GM18505 (cell line): ENCODE results near the gene KCNQ5.

Experiments
- ATAC-seq: cut with Tn5 transposase; IDR thresholded peaks from one replicate; pipeline ENCODE4 v1.9.1; 2021; ENCODE audit not compliant: unreplicated experiment
- POLR2A ChIP-seq: IDR thresholded peaks from 4 replicates; pipeline ENCODE4 v1.6.1; 2011; ENCODE audit warnings: borderline replicate concordance; ENCODE audit not compliant: insufficient read depth, insufficient read length; ENCODE audit errors: extremely low read depth

KCNQ5 gene

DNA sequence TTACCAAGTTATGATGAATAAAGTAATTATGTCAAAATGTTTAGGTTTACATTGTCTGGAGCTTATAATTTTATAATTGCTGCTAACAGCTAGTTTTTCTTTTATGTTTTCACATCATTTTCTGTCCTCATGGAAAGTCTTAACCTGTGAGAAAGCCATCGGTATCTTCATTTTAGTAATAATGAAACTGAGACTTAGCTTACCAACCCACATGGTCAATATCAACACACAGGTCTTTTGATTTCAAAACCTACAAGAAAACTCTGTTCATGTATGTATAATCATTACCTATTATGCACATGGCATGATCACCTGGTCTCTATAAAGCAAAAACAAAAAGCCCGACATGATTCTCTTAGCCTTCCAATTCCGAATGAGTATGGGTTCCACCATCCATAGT lies 61.9 kb downstream of the KCNQ5 start:
- TF ChIP-seq POLR2A = no peak
- ATAC-seq = peak; percentile 91

- peak; percentile 95 for ATAC-seq
- TF ChIP-seq POLR2A = no peak
Measured at GRCh38 chr6:72689107-72689954, 67.5 kb downstream of the KCNQ5 start.

DNA sequence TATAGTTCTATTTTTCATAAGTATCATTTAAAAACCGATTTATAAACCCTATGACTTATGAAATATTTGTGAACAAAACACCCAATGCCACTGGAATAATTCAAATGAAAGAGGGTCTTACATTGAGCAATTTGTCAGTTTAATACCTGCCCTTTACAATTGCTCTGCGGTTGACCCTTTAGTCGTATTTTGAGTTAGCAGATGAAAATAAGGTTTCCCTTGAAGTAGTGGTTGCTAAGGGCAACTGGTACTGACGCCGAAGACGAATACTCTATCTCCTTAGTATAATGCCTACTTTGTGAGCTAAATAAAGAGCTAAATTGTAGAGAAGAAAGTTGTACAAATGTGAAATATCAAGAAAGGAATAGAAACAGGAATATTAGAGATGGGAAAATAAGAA lies 69.4 kb downstream of the KCNQ5 start:
- no peak for ATAC-seq
- no peak for TF ChIP-seq POLR2A

DNA sequence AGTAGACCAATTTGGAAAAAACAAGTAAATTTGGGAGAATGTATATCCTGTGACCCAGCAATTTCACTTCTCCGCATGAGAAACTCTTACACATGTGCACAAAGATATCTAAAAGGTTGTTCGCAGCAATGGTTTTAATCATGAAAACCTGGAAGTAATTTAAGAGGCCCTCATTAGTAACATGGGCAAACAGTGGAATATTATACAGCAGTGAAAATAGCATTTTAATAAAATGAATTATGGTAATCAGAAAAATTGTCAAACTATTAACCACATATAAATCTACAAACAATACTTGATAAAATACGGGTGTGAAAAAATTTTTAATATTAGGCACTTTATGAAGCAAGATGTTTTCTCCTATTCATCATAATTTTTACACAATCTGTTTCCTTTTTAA lies 74.2 kb downstream of the KCNQ5 start:
- no peak for ATAC-seq

DNA sequence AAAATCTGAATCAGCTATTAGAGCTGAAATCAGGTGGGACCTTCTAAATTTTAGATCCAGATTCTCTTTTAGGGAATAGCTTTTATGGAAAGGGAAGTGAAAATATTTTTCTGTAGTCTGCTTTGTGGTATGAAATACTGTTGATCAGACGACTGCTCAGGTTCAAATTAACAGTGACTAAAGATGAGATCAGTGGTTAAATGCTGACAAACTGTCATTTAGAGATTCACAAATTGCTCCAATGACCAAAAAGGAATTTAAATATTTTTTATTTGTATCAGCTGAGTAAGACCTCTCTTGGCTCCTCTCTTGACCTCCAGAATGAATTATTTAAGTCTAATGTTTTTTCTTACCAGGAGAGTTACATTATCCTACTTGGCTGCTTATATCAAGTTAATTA lies 77.3 kb downstream of the KCNQ5 start:
- TF ChIP-seq POLR2A = no peak
- ATAC-seq = no peak

More for the DNA sequence above, 74.2 kb downstream of the KCNQ5 start:
- TF ChIP-seq POLR2A = no peak

GRCh38 chr6:72702421-72702820 lies 80.6 kb downstream of the KCNQ5 start:
- no peak for ATAC-seq
- TF ChIP-seq POLR2A = no peak

DNA sequence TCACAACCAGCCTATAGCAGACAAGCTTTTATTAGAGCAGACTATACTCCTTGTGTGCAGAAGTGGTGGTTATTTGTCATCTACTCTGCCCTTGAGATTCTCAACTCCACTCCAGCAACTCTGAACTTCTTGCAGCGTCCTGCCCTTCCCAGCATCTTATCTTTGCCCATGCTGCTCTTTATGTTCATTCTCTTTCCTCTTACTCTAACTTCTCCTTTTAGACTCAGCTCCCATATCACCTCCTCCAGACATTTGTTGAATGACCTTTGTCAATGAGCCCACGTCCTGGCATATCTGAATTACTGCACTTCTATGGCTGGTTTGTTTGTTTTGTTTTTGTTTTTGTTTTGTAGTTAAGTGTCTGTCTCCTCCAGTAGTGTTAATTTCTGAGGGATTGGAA lies 81.2 kb downstream of the KCNQ5 start:
- ATAC-seq = no peak
- TF ChIP-seq POLR2A = no peak

DNA sequence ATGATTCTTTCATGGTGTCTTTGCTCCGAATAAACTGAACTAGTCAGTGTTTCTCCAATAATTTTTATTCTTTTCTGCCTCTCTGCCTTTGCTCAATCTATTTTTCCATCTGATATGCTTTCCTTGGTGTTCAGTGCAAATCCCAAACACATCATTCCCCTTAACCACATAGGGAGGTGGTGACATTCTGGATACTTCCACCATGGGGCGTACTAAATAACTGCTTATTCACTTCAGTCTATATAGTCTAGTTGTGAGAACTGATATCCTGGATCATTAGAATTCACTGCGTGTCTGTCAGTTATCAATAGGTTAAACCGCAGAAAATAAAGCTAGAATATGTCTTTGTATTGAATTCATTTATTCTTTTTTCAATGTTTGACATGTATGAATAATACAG lies 83.1 kb downstream of the KCNQ5 start:
- ATAC-seq = no peak
- no peak for TF ChIP-seq POLR2A

GRCh38 chr6:72709431-72709830 lies 87.6 kb downstream of the KCNQ5 start:
- ATAC-seq = no peak
- no peak for TF ChIP-seq POLR2A

- no peak for ATAC-seq
- TF ChIP-seq POLR2A = no peak
Measured at GRCh38 chr6:72711731-72712130, 89.9 kb downstream of the KCNQ5 start.

- no peak for TF ChIP-seq POLR2A
- ATAC-seq = no peak
Measured at GRCh38 chr6:72712910-72713309, 91.0 kb downstream of the KCNQ5 start.

DNA sequence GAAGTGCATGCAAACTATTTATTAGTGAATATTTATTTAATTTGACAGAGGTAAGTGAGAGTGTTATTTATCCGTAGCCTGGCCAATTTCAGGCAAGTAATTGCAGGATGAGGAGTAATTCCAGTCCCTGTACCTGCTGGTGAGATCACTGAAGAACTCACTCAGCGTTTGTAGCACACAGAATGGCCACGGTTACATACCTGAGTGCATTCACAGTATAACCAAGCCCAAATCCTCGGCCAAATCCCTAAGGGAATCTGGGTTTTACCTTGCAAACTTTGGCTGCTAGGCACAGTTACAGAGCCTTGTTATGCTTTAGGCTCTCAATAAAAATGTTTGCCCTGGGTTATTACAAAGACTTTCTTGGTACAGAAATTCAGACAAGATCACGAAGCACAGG lies 93.3 kb downstream of the KCNQ5 start:
- no peak for ATAC-seq
- no peak for TF ChIP-seq POLR2A

DNA sequence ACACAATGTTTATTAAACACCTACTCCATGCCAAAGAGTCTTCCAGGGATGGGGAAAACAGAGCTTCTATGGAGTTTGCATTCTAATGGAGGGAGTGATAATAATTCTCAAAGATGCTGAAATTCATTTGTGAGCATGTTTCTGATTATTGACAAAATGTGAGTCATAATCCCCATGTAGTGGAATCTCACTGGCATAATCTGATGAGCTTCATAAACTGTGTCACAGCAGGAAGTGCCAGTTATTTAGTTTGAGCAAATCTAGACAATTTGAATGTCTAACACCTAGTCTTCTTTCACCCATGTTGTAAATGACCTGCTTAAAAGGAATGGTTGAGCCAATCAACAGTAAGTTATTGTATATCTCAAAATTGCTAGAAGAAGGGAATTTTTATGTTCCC lies 95.1 kb downstream of the KCNQ5 start:
- no peak for TF ChIP-seq POLR2A
- no peak for ATAC-seq

- ATAC-seq = no peak
- TF ChIP-seq POLR2A = no peak
Measured at GRCh38 chr6:72720464-72720863, 98.6 kb downstream of the KCNQ5 start.

DNA sequence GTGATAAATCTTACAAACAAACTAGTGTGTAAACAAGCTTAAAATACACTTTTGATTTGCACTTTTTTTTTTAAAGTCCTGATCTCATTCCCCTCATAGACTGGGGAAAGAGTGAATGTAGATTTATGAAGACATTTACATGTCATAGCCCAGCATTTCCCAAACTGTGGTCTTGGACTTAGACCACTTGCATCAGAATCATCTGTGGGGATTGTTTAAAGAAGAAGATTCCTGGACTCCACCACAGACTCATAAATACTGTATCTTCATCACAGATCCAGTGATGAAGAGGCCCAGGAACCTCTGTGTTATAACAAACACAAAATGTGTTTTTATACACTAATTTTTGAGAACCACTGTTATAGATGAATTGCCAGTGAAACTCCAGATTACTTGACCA lies 99.5 kb downstream of the KCNQ5 start:
- TF ChIP-seq POLR2A = no peak
- ATAC-seq = no peak

GRCh38 chr6:72724545-72724944 lies 102.7 kb downstream of the KCNQ5 start:
- TF ChIP-seq POLR2A = no peak
- ATAC-seq = peak; percentile 96
